Urothelium cell line (cell line): ENCODE data around the gene GAS6.
A peak's percentile ranks its signal among the peaks of the same experiment; 100 is the strongest.
"Not testable (repeated sequence)": the region's sequence is repeated elsewhere in the genome, so short reads cannot be mapped to it uniquely, and the experiment has no call there.

ENCODE experiments used
- DNase-seq: peaks from one replicate; pipeline ENCODE4 v3.0.0; 2011; ENCODE audit warnings: low spot score, mixed read lengths
- FAIRE-seq: peaks from 2 replicates; lab custom pipeline; 2011; peaks lifted over from hg19 to GRCh38; lab: Jason Lieb, UNC

Gene GAS6

GRCh38 chr13:113826446-113826845 is 37.4 kb downstream of the GAS6 start:
- not testable (repeated sequence) for FAIRE-seq, DNase-seq

GRCh38 chr13:113825841-113826240 is 38.0 kb downstream of the GAS6 start:
- FAIRE-seq = no peak
- no peak for DNase-seq

GRCh38 chr13:113823771-113824170 is 40.1 kb downstream of the GAS6 start:
- DNase-seq (no peak), FAIRE-seq (no peak)

- DNase-seq (no peak), FAIRE-seq (no peak)
Measured at GRCh38 chr13:113822956-113823744, 40.7 kb downstream of the GAS6 start.

- DNase-seq (no peak), FAIRE-seq (peak; percentile 66)
Measured at GRCh38 chr13:113822266-113822665, 41.6 kb downstream of the GAS6 start.

GRCh38 chr13:113821847-113822246 is 42.0 kb downstream of the GAS6 start:
- no peak for DNase-seq
- no peak for FAIRE-seq

GRCh38 chr13:113820813-113821651 is 42.8 kb downstream of the GAS6 start:
- DNase-seq = peak; percentile 94

GRCh38 chr13:113819731-113820715 is 43.9 kb downstream of the GAS6 start:
- DNase-seq = no peak
- FAIRE-seq = peak; percentile 30

More at GRCh38 chr13:113820813-113821651, 42.8 kb downstream of the GAS6 start:
- peak; percentile 96 for FAIRE-seq

- DNase-seq = no peak
- FAIRE-seq = no peak
Measured at GRCh38 chr13:113819341-113819730, 44.5 kb downstream of the GAS6 start.

- no peak for FAIRE-seq
- no peak for DNase-seq
Measured at GRCh38 chr13:113818700-113819295, 45.1 kb downstream of the GAS6 start.

GRCh38 chr13:113817860-113818691 is 45.8 kb downstream of the GAS6 start:
- peak; percentile 66 for FAIRE-seq
- DNase-seq = no peak

GRCh38 chr13:113816946-113817859 is 46.7 kb downstream of the GAS6 start:
- FAIRE-seq (peak; percentile 100), DNase-seq (peak; percentile 88)

- FAIRE-seq (no peak), DNase-seq (no peak)
Measured at GRCh38 chr13:113816254-113816929, 47.5 kb downstream of the GAS6 start.

GRCh38 chr13:113815151-113816058 is 48.5 kb downstream of the GAS6 start:
- DNase-seq = no peak
- peak; percentile 99 for FAIRE-seq

GRCh38 chr13:113814435-113814821 is 49.4 kb downstream of the GAS6 start:
- FAIRE-seq (peak; percentile 82), DNase-seq (peak; percentile 83)

- DNase-seq = peak; percentile 63
- FAIRE-seq = no peak
Measured at GRCh38 chr13:113813749-113814434, 50.0 kb downstream of the GAS6 start.
